Subcutaneous adipose tissue (tissue), 4 donors: ENCODE results near the gene NCKAP5. TPM values are rescaled to one million over a fixed set of nuclear protein-coding genes. Genes with fewer than 3 reads are reported as not detected.

Experiments
- total RNA-seq, 4 donors: library from RNA; depleted of rRNA; stranded (reverse); fragments of >200 nt; gene quantifications; one replicate each; pipeline ENCODE4 v1.1.0, GENCODE V29; 2016
- TF ChIP-seq, protein P1 (sequence below): fragments of 450-650 bp; IDR thresholded peaks from one replicate; pipeline ENCODE4 v1.5.1; 2016; ENCODE audit warnings: low read depth, mild to moderate bottlenecking, control low read depth, antibody characterized with exemption, moderate library complexity

The NCKAP5 gene
- total RNA-seq, 4 donors from 2014 or later: 1.5 to 6.4 (median 3.8) TPM

DNA sequence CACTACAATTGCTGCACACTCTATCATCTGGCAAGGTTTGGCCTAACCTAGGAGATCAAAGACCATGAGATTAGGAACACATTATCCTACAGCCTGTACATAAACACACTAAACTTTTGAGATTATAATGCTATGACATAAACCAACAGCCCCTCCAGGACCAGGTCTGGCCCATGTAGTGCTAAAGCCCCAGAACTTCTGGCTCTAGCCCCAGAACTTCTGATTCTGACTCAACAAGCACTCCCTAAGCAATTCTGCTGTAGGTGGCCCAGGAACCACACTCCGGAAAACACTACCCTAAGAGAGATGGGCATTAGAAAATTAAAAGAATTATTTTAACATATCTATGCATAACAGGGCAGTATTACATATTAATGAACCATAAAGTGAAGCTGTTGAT is 528.7 kb downstream of the NCKAP5 start:
- TF ChIP-seq, protein P1, sequence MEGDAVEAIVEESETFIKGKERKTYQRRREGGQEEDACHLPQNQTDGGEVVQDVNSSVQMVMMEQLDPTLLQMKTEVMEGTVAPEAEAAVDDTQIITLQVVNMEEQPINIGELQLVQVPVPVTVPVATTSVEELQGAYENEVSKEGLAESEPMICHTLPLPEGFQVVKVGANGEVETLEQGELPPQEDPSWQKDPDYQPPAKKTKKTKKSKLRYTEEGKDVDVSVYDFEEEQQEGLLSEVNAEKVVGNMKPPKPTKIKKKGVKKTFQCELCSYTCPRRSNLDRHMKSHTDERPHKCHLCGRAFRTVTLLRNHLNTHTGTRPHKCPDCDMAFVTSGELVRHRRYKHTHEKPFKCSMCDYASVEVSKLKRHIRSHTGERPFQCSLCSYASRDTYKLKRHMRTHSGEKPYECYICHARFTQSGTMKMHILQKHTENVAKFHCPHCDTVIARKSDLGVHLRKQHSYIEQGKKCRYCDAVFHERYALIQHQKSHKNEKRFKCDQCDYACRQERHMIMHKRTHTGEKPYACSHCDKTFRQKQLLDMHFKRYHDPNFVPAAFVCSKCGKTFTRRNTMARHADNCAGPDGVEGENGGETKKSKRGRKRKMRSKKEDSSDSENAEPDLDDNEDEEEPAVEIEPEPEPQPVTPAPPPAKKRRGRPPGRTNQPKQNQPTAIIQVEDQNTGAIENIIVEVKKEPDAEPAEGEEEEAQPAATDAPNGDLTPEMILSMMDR: no peak

DNA sequence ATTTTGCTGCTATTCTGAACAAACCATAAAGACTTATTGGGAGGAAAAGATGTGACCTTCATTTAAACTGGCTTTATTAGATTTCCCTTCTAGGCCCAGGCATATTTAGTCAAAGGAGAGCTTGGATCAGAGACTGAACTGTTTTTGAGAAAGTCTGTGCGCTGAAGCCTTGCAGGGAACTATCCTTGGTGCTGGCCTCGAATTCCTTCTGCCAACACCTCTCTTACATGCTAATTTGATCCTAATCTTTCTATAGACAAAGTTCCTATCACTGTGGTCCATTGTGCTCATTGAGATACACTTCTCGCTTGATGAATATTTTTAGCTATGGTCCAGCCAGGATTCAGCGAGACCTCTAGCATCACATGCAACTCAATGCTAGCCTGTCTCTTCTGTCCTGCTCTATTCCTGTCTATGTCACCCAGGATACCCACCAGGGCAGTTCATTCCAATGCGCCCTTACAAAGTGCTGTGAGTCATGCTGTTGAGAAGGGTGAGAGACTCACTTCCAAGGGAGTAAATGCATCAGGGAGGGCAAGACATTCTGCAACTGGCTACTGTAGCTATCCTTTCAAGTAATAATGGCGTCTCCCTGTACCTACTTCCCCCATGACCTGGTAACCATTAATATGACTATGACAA is 541.6 kb downstream of the NCKAP5 start:
- TF ChIP-seq, protein P1: no peak

DNA sequence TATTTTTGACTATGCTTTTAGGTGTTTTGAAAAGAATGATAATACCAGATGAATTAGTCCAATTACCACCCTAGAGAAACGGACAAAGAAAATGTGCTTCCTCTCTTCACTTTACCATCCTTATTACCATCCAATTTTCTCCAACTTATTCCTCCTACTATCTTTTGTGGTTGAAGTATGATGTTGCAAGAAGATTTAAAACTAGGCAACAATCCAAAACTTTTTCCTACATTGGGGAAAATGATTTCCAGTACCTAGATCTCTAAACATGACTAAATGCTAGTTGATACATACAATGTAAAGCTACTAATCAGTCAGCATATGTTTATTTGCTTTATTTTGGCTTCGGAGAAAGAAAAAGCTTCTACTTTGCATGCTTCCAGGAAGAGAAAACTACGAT is 543.3 kb downstream of the NCKAP5 start:
- TF ChIP-seq, protein P1: no peak

DNA sequence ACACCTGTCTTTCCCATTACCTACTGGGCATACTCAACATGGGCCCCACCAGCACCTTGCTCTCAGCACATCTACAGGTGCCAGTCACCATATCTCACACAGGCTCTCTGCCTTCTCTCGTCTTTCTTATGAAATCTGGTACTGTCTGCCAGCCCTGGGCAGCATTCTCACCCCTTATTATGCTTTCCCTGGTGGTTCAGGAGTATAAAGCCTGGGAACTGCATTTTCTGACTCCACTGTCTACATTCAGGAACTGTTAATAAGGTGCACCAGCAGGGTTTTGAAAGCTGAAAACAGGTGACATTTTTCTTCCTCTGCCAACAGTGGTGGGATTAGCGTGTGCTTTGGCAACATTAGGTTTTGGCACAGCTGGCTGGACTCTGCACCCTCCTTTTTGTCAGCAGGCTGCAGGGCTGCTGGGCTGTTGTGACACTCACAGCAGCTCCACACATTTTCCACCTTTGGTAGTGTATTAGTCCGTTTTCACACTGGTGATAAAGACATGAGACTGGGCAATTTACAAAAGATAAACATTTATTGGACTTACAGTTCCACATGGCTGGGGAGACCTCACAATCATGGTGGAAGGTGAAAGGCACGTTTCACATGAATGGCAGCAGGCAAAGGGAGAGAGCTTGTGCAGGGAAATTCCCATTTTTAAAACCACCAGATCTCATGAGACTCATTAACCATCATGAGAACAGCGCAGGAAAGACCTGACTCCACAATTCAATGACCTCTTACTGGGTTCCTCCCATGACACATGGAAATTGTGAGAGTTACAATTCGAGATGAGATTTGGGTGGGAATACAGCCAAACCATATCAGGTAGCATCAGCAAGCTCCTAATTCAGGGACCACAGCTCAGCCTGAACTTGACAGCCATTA is 555.2 kb downstream of the NCKAP5 start:
- TF ChIP-seq, protein P1: no peak

DNA sequence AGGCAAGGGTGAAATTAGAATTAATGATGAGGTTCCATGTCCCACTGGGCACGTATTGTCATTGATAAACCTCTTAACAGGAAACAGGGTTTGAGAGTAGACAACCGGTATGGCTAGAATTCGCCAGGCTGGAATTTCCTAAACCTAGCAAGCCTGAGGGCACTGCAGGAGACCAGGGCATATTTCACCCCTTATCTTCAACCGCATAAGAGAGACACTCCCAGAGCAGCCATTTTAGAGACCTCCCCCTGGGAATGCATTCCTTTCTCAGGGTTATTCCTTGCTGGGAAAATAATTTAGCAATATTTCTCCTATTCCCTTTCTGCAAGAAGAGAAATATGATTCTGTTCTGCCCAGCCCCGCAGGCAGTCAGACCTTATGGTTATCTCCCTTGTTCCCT is 563.6 kb downstream of the NCKAP5 start:
- TF ChIP-seq, protein P1: no peak

DNA sequence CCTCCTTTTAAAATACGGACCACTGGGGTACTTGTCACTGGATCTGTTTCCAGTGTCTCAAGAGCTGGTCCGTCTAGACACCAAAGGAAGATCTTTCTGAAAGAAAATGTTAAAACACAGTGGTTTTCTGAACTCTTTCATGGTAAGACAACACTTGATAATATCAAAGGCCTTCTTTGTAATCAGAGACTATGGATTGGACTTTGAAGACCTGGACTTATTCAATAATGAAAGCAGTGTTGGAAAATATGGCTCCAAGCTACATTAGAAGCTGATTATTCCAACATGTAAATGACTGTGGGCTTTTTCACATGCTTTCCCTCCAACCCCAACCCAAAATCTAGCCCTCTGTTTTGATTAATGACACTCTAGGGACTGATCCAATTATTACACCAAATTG is 568.8 kb downstream of the NCKAP5 start:
- TF ChIP-seq, protein P1: no peak

DNA sequence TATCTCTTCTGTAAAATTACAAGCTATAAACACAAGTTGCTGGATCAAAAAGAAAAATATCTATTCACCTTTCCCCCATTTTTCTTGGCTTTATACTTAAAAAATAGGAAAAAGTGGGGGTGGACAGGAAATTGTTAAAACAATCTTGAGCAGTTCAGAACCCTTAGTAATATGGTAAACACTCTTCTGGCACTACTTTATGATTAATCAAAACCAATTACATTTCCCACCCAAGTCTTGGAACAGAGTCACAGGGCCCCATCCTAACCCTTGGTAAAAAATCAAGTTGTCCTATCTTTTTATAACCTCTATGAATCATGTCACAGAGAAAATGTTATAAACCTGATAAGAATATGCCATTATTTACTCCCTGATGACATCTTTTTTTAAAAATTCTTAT is 570.0 kb downstream of the NCKAP5 start:
- TF ChIP-seq, protein P1: no peak
